ENCODE measurements around the gene PPP4C.

DNA sequence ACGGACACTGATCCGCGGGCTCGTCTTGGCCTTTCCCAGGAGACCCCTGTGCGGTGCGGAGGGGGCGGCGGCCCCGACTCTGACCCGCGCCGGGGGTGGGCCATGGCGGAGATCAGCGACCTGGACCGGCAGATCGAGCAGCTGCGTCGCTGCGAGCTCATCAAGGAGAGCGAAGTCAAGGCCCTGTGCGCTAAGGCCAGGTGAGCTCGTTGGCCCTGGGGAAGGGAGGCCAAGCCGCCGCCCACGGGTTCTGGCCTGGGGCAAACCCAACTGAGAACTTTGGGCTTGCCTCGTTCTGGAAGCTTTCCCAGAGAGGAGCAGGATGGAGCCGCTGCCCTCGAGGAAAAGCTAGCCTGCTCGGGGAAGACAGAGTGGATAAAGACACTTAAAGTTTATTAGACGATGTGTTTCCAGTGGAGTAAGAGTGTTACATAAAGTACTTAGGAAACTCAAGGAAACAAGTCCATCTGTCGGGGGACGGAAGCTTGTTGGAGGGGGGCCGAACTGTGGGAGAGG, 540 bp downstream of the PPP4C start:
- no peak for TF ChIP-seq RAD21 (IDR thresholded peaks at IDR 0.05; ENCODE audit: low read depth)
- TF ChIP-seq MAX (IDR thresholded peaks at IDR 0.05): no peak
- no peak for TF ChIP-seq SIN3A (IDR thresholded peaks at IDR 0.05; ENCODE audit: low read depth)
